ENCODE data around the gene ZNF451. TPM values are rescaled to one million over a fixed set of nuclear protein-coding genes. Genes with fewer than 3 reads are reported as not detected.

ZNF451 gene
- total RNA-seq, 1 experiment from 2014 or later, result 62.3 TPM

- H3K27me3 ChIP-seq (replicated peaks; ENCODE audit: control insufficient read depth, insufficient read depth, low read length), result no peaks in the 10 kb centered on the region
- Mint-ChIP-seq H3K36me3 (ENCODE audit: insufficient read depth, unreplicated experiment) (peaks cover 51% of the 10 kb centered on the region), H3K27ac (ENCODE audit: unreplicated experiment) (no peak overlapping the region), H3K27me3 (ENCODE audit: insufficient read depth, unreplicated experiment) (no peaks in the 10 kb centered on the region), H3K9me3 (ENCODE audit: unreplicated experiment) (no peaks in the 10 kb centered on the region), H3K4me1 (ENCODE audit: low read depth, unreplicated experiment) (peaks cover 10% of the 10 kb centered on the region), H3K4me3 (ENCODE audit: unreplicated experiment) (no peak overlapping the region)
- CTCF ChIA-PET, result no interaction called here
- no peak for DNase-seq
- H3K9me3 ChIP-seq, result no peaks in the 10 kb centered on the region
- BruUV-seq (replicated peaks), result no TSS peak
- intact Hi-C loops (cut with micrococcal nuclease; ENCODE audit: unreplicated experiment), result no loop called here
- H3K36me3 ChIP-seq (ENCODE audit: control insufficient read depth, insufficient read depth, low read length), result no peaks in the 10 kb centered on the region
- no peak for TF ChIP-seq CTCF (IDR thresholded peaks at IDR 0.05; ENCODE audit: insufficient read depth in 1 of 2, low read depth in 1 of 2, low read length in 1 of 2, severe bottlenecking in 1 of 2, unreplicated experiment in 1 of 2)
- H3K4me1 ChIP-seq, result no peaks in the 10 kb centered on the region; the same call in 1 of the 2 replicates
- H3K4me3 ChIP-seq (ENCODE audit: low read depth, low read length), result no peak overlapping the region
- POLR2A ChIA-PET, result no interaction called here
Observed at GRCh38 chr6:57180596-57180995, 90.6 kb downstream of the ZNF451 start.

- no peak overlapping the region for H3K27ac Mint-ChIP-seq (ENCODE audit: unreplicated experiment)
- Histone ChIP-seq H3K4me1 (no peaks in the 10 kb centered on the region), H3K9me3 (no peaks in the 10 kb centered on the region), H3K4me3 (ENCODE audit: low read depth, low read length) (no peak overlapping the region), H3K36me3 (ENCODE audit: control insufficient read depth, insufficient read depth, low read length) (no peaks in the 10 kb centered on the region), H3K27me3 (replicated peaks; ENCODE audit: control insufficient read depth, insufficient read depth, low read length) (no peaks in the 10 kb centered on the region)
- no peak overlapping the region for H3K4me3 Mint-ChIP-seq (ENCODE audit: unreplicated experiment)
- no peaks in the 10 kb centered on the region for H3K27me3 Mint-ChIP-seq (ENCODE audit: insufficient read depth, unreplicated experiment)
- no peaks in the 10 kb centered on the region for H3K9me3 Mint-ChIP-seq (ENCODE audit: unreplicated experiment)
- no peak for TF ChIP-seq CTCF (IDR thresholded peaks at IDR 0.05; ENCODE audit: insufficient read depth in 1 of 2, low read depth in 1 of 2, low read length in 1 of 2, severe bottlenecking in 1 of 2, unreplicated experiment in 1 of 2)
- intact Hi-C loops (cut with micrococcal nuclease; ENCODE audit: unreplicated experiment), result no loop called here
- ChIA-PET CTCF (no interaction called here), POLR2A (no interaction called here)
- no peak for DNase-seq
- peaks cover 57% of the 10 kb centered on the region for H3K36me3 Mint-ChIP-seq (ENCODE audit: insufficient read depth, unreplicated experiment)
- H3K4me1 Mint-ChIP-seq (ENCODE audit: low read depth, unreplicated experiment), result peaks cover 9% of the 10 kb centered on the region
- BruUV-seq (replicated peaks), result no TSS peak
Observed at GRCh38 chr6:57182017-57182432, 92.0 kb downstream of the ZNF451 start.

- H3K27me3 Mint-ChIP-seq (ENCODE audit: insufficient read depth, unreplicated experiment), result no peaks in the 10 kb centered on the region
- intact Hi-C loops (cut with micrococcal nuclease; ENCODE audit: unreplicated experiment), result no loop called here
- no peak for DNase-seq
- Histone ChIP-seq H3K36me3 (ENCODE audit: control insufficient read depth, insufficient read depth, low read length) (no peaks in the 10 kb centered on the region), H3K4me1 (no peaks in the 10 kb centered on the region), H3K9me3 (no peaks in the 10 kb centered on the region), H3K4me3 (ENCODE audit: low read depth, low read length) (no peak overlapping the region), H3K27me3 (replicated peaks; ENCODE audit: control insufficient read depth, insufficient read depth, low read length) (no peaks in the 10 kb centered on the region)
- H3K36me3 Mint-ChIP-seq (ENCODE audit: insufficient read depth, unreplicated experiment), result peaks cover 57% of the 10 kb centered on the region
- no TSS peak for BruUV-seq (replicated peaks)
- TF ChIP-seq CTCF (IDR thresholded peaks at IDR 0.05; ENCODE audit: insufficient read depth in 1 of 2, low read depth in 1 of 2, low read length in 1 of 2, severe bottlenecking in 1 of 2, unreplicated experiment in 1 of 2), result no peak
- CTCF ChIA-PET, result interaction anchor here (0.6 kb wide), 1 partner anchor 59 kb away, joined by 3 read pairs; no protein-coding TSS in a partner anchor
- no peak overlapping the region for H3K27ac Mint-ChIP-seq (ENCODE audit: unreplicated experiment)
- H3K4me1 Mint-ChIP-seq (ENCODE audit: low read depth, unreplicated experiment), result peaks cover under 1% of the 10 kb centered on the region
- H3K9me3 Mint-ChIP-seq (ENCODE audit: unreplicated experiment), result no peaks in the 10 kb centered on the region
- H3K4me3 Mint-ChIP-seq (ENCODE audit: unreplicated experiment), result no peak overlapping the region
- POLR2A ChIA-PET, result no interaction called here
Observed at GRCh38 chr6:57183336-57183735, 93.3 kb downstream of the ZNF451 start.

All from Caco-2 (cell line).